ENCODE data around the gene MAGEB2.
"Not testable (repeated sequence)": the region's sequence is repeated elsewhere in the genome, so short reads cannot be mapped to it uniquely, and the experiment has no call there.

The MAGEB2 gene

GRCh38 chrX:30215357-30215843 is at the start of gene MAGEB2:
TSS of gene MAGEB2 (plus strand) at chrX:30215563. CDS start at chrX:30218581, 3,018 bp downstream.
- DNase-seq = no peak

GRCh38 chrX:30170900-30171299 is 44.5 kb upstream of the MAGEB2 start:
- no peak for DNase-seq

- DNase-seq = no peak
Observed at GRCh38 chrX:30181353-30181752, 34.0 kb upstream of the MAGEB2 start.

DNA sequence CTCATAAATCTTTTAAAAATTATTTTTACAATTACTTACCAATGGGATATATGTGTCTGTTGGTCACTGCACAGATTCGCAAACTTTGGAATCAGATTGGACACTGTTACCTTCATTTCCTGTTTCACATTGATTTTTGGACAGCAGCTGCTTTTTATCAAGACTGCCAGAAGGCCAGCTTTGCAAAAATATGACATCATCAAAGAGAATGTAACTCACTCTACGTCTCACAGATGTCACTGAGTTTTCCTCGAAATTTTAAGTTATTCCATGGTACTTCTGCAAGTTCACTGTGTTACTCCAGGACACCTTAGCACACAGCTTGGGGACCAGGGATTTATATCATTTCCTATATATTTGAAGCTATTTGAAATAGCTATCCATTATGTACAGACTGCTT is 31.8 kb upstream of the MAGEB2 start:
- DNase-seq = no peak

DNA sequence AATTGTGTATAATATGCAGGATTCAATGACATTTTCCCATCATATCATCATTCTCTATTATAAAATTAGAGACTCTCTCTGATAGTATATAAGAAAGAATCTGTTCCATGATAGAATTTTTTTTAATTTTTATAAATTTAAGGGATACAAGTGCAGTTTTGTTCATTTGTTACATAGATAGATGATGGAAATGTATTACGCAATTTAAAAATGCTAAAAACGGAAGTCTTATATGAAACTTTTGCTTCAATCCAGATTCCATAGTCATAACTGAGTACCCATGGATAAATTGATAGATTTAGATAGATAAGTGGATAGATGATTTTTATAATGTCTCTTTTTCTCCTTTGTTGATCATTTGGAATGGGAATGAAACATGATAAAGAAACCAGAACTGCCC is 24.9 kb upstream of the MAGEB2 start:
- DNase-seq = no peak

DNA sequence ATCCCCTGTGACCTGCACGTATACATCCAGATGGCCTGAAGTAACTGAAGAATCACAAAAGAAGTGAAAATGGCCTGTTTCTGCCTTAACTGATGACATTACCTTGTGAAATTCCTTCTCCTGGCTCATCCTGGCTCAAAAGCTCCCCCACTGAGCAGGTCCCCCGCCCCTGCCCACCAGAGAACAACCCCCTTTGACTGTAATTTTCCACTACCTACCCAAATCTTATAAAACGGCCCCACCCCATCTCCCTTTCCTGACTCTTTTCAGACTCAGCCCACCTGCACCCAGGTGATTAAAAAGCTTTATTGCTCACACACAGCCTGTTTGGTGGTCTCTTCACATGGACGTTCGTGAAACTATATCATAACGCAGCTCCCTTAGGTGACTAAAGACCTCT is 21.5 kb upstream of the MAGEB2 start:
- DNase-seq = not testable (repeated sequence)

- no peak for DNase-seq
Observed at GRCh38 chrX:30196322-30196721, 19.0 kb upstream of the MAGEB2 start.

DNA sequence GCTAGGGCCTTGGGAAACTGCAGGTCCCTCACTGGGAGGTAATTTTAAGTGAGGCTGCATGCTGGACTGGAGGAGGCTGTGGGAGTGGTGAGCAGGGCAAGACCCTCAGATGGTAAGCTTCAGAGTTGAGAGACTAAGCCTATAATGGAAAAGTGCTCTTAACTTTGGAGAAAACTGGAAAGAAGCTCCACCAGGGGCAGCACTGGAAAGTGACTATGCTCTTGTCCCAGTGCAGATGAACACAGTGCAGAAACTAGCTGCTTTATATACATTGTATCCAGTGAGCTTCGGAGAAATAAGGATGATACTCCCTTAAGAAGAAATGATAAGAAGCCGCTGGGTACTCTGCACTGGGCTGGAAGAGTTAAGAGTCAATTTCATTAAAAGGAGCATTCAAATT is 3.2 kb upstream of the MAGEB2 start:
- DNase-seq = no peak

DNA sequence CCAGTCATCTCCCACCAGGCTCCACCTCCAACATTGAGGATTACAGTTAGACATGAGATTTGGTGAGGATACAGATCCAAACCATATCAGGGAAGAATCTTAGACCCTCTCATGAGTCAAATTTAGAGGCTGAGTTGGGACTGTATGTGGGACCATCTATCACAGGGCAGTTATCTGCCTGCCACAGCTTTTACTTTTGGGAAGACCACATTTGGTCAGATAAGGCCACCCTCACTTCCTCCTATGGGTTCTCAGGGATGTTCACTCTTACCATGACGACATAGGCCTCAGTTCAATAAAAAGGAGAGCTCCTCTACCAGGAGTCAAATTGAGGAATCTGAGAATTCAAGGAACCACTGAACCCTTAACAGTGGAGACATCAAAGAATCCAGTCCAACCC is 2.1 kb downstream of the MAGEB2 start:
- no peak for DNase-seq

GRCh38 chrX:30219372-30219771 is 4.0 kb downstream of the MAGEB2 start:
- DNase-seq = no peak

DNA sequence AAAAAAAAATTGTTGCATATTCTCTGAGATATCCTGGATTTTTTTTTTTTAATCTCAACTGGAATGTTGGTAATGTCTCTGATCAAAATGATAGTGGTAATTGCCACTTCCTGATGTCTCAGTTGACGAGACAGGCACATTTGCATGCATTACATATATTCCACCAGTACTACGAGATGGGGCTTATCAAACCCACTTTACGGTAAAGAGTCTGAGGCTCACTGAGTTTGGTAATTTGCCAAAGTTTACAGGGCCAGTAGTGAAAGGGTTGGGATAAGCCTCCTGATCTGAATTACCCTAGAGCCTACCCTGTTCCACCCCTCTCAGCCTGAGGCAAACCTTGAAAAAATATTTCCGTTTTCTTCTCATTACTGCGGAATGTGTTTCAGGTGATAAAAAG is 5.3 kb downstream of the MAGEB2 start:
- DNase-seq = no peak

GRCh38 chrX:30224536-30224935 is 9.2 kb downstream of the MAGEB2 start:
- no peak for DNase-seq

DNA sequence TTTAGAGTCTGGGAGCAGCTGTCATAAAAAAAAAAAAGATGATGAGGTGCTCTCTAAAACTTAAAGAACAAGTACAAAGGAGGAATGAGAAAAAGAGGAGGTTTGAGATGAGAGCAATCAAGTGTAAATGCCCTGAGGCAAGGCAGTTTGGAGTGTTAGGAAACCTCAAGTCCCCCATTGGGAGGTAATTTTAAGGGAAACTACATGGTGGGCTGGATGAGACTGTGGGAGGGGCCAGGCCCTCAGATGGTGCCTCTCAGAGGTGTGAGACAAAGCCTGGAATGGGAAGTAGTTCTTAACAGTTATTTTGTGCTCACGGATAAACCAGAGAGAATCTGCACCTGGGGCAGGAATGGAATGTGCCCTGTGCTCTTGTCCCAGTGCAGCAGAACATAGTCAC is 13.2 kb downstream of the MAGEB2 start:
- DNase-seq = no peak

DNA sequence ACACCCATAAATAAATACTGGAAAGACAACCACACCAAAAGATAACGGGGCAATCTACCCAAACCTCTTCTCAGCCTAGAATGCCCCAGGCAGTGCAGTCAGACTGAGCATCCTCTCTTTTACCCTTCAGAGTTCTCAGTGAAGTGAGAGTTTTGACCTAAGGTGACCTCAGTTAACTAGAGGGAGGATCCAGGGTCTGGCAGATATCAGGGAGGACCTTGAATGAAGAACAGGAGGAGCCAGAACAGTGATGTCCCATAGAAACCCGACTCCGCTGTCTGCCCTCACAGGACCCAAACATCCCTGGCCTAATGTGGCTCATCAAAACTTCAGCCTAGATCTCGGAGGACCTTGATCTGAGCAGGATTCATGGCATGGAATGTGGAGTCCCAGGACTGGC is 15.0 kb downstream of the MAGEB2 start, which contains the start of gene MAGEB3:
Gene MAGEB3 (plus strand): TSS at position 263 of the 400 bp plus-strand sequence. CDS start 5,268 bp downstream, outside the sequence.
- no peak for DNase-seq

GRCh38 chrX:30241724-30242415 is 26.5 kb downstream of the MAGEB2 start, which contains the start of gene MAGEB4:
TSS of gene MAGEB4 (plus strand) at chrX:30242000. CDS start at chrX:30242136, 136 bp downstream.
- no peak for DNase-seq

DNA sequence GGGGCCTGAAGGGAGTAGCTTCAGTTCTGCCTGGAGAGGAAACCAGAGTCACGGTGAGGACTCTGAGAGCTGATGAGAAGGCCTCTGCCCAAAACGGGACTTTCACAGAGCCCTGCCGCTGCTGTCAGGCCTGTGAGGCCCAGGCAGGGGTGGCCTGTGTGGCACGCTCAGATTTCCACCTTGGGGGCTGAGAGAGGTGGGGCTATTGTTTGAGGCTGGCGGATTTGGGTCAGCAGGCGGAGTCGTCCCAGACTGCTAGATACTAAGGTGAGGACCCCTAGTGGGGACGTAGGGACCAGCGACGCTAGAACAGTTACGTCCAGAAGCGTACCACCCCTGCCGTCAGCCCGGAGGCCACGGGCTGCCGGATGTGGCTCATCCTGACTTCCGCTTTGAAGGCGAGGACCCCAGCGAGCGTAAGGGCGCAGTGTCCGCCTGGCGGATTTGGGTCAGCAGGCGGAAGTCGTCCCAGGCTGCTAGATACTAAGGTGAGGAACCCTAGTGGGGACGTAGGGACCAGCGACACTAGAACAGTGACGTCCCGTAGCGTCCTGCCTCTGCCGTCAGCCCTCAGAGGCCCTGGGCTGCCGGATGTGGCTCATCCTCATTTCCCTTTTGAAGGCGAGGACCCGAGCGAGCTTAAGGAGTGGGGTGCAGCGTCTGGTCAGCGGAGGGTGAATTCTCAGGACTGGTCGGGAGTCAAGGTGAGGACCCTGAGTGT is 31.6 kb downstream of the MAGEB2 start, which contains the start of gene MAGEB1:
Gene MAGEB1 (plus strand): TSS at position 378 of the 721 bp plus-strand sequence. CDS start 3,348 bp downstream, outside the sequence.
- DNase-seq = no peak

GRCh38 chrX:30248854-30249253 is 33.5 kb downstream of the MAGEB2 start:
- DNase-seq = peak; percentile 6 to 18 (median 8)

DNA sequence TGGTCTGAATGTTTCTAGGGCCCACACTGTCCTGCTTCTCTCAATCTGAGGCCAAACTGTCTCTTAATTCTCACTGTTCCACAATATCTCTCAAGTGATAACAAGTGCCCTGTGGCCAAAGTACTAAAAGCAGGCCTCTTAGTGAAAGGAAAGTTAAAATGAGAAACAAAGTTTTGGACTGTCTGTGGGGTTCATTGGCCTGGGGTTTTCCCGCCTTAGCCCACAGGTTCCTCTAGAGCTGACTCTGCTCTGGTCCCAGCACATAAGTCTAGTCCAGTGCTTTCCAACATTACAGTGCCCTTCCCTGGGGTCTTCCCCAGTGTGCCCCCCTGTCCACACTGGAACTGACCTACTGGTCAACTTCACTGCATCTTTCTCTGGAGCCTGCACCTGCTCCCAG is 37.9 kb downstream of the MAGEB2 start:
- peak in 1 of 3 donors; percentile 1 for DNase-seq

- no peak for DNase-seq
Observed at GRCh38 chrX:30259927-30260326, 44.6 kb downstream of the MAGEB2 start.

- DNase-seq = no peak
Observed at GRCh38 chrX:30261012-30261411, 45.6 kb downstream of the MAGEB2 start.

DNA sequence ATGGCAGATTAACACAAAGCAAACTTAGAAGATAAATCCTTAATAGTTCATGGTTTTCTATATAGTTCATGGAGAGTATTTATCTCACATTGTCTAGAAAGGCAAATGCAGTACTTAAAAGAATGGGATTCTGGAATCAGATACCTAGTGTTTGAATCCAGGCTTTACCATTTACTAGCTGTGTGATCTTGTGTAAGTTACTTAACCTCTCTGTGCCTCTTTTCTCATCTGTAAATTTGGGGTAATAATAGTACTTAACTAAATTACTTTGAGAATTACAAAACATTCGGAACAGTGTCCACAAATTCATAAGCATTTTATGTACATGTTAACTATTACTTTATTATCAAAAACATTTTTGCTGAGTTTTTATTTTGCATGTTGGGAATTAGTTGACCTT is 47.4 kb downstream of the MAGEB2 start:
- DNase-seq = no peak
